Lower lobe of right lung (tissue), 2 donors: Measurements from ENCODE around the gene KCNG2. TPM values are rescaled to one million over a fixed set of nuclear protein-coding genes. Genes with fewer than 3 reads are reported as not detected.

Experiments used
- ATAC-seq, 2 donors: fragments of 200-7000 bp; cut with Tn5 transposase; one replicate each; pipeline ENCODE4 v1.9.1; 2020 to 2022; ENCODE audit warnings: mild to moderate bottlenecking in 2 of 2, moderate library complexity in 2 of 2
- DNase-seq: peaks from one replicate; pipeline ENCODE4 v3.0.0-alpha.2; 2020
- H3K27ac ChIP-seq: fragments of 200-600 bp; one replicate; pipeline ENCODE4 v1.8.0; 2022
- H3K27me3 ChIP-seq: fragments of 200-600 bp; one replicate; pipeline ENCODE4 v1.8.0; 2022; ENCODE audit warnings: low read depth
- H3K36me3 ChIP-seq: fragments of 200-600 bp; one replicate; pipeline ENCODE4 v1.8.0; 2022; ENCODE audit warnings: mild to moderate bottlenecking
- H3K4me1 ChIP-seq: fragments of 200-600 bp; one replicate; pipeline ENCODE4 v1.8.0; 2022
- H3K4me3 ChIP-seq: fragments of 200-600 bp; one replicate; pipeline ENCODE4 v1.8.0; 2022; ENCODE audit warnings: mild to moderate bottlenecking
- H3K9me3 ChIP-seq: fragments of 200-600 bp; one replicate; pipeline ENCODE4 v1.8.0; 2022
- CTCF ChIP-seq: fragments of 200-600 bp; IDR thresholded peaks from one replicate; pipeline ENCODE4 v1.8.0; 2022; ENCODE audit warnings: antibody characterized with exemption, mild to moderate bottlenecking
- intact Hi-C: fragments of 100-400 bp; cut with DNase I; formaldehyde crosslinking; loops from one replicate; pipeline ENCODE4 v1.11.0; 2022
- total RNA-seq: library from RNA; stranded (reverse); fragmentation: NEBNext Ultra II Directional; extraction: Animal tissue kit (Norgen Biotek cat#: 25700); gene quantifications from one replicate; pipeline ENCODE4 v1.2.1, GENCODE V29; 2021
- donor health status: DM: no; HTN: yes; CAD: no; lungs with severe emphysema.

Gene KCNG2
- total RNA-seq, 1 donor from 2014 or later, result 0.50 TPM

GRCh38 chr18:79940814-79941472 is 143.2 kb downstream of the KCNG2 start:
- Histone ChIP-seq H3K27me3 (no peaks in the 10 kb centered on the region), H3K4me3 (no peak overlapping the region), H3K9me3 (no peaks in the 10 kb centered on the region), H3K27ac (no peak overlapping the region), H3K36me3 (peaks cover 58% of the 10 kb centered on the region), H3K4me1 (peaks cover 18% of the 10 kb centered on the region)
- intact Hi-C loops, result no loop called here
- DNase-seq, result peak; percentile 32
- ATAC-seq, result no peak
- no peak for TF ChIP-seq CTCF

- Histone ChIP-seq H3K27ac (no peak overlapping the region), H3K27me3 (no peaks in the 10 kb centered on the region), H3K36me3 (peaks cover 57% of the 10 kb centered on the region), H3K9me3 (no peaks in the 10 kb centered on the region), H3K4me1 (peaks cover 23% of the 10 kb centered on the region), H3K4me3 (no peak overlapping the region)
- intact Hi-C loops, result no loop called here
- no peak for TF ChIP-seq CTCF
- DNase-seq, result peak; percentile 42
- no peak for ATAC-seq
These were observed 143.9 kb downstream of the KCNG2 start for GRCh38 chr18:79941473-79942119.

- peaks cover 29% of the 10 kb centered on the region for H3K4me1 ChIP-seq
- TF ChIP-seq CTCF, result no peak
- no peak overlapping the region for H3K4me3 ChIP-seq
- ATAC-seq (no peak), DNase-seq (peak; percentile 14)
- H3K27me3 ChIP-seq, result no peaks in the 10 kb centered on the region
- no peak overlapping the region for H3K27ac ChIP-seq
- H3K9me3 ChIP-seq, result no peaks in the 10 kb centered on the region
- intact Hi-C loops, result no loop called here
- peaks cover 60% of the 10 kb centered on the region for H3K36me3 ChIP-seq
These were observed 144.5 kb downstream of the KCNG2 start for GRCh38 chr18:79942211-79942610.

- ATAC-seq (no peak), DNase-seq (peak; percentile 35)
- Histone ChIP-seq H3K36me3 (peaks cover 60% of the 10 kb centered on the region), H3K27ac (no peak overlapping the region), H3K4me3 (no peak overlapping the region), H3K27me3 (no peaks in the 10 kb centered on the region), H3K4me1 (peaks cover 37% of the 10 kb centered on the region), H3K9me3 (no peaks in the 10 kb centered on the region)
- intact Hi-C loops, result no loop called here
- TF ChIP-seq CTCF, result no peak
These were observed 145.3 kb downstream of the KCNG2 start for GRCh38 chr18:79942786-79943607.

GRCh38 chr18:79943608-79944125 is 145.9 kb downstream of the KCNG2 start:
- Histone ChIP-seq H3K27me3 (no peaks in the 10 kb centered on the region), H3K27ac (no peak overlapping the region), H3K36me3 (peaks cover 55% of the 10 kb centered on the region), H3K4me1 (peaks cover 43% of the 10 kb centered on the region), H3K4me3 (no peak overlapping the region), H3K9me3 (no peaks in the 10 kb centered on the region)
- intact Hi-C loops, result no loop called here
- ATAC-seq (no peak), DNase-seq (peak; percentile 27)
- TF ChIP-seq CTCF, result no peak
